GM18498 (cell line): ENCODE measurements around the gene VWA8.
"Not testable (repeated sequence)": the region's sequence is repeated elsewhere in the genome, so short reads cannot be mapped to it uniquely, and the experiment has no call there.

ENCODE experiments used
- ATAC-seq: cut with Tn5 transposase; IDR thresholded peaks from one replicate; pipeline ENCODE4 v1.9.1; 2021; ENCODE audit warnings: mild to moderate bottlenecking, moderate library complexity; ENCODE audit not compliant: unreplicated experiment

The VWA8 gene

DNA sequence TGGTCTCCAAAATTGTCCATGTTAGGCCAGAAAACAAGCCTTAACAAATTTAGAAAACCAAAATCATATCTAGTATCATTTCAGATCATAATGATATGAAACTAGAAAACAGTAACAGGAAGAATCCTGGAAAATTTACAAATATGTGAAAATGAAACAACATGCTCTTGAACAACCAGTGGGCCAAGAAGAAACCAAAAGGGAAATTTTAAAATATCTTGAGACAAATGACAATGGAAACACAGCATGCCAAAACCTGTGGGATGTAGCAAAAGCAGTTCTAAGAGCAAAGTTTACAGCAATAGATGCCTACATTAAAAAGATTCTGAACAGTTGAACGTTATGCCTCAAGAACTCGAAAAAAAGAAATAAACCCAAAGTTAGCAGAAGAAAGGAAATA, 32.6 kb downstream of the VWA8 start:
- ATAC-seq, result no peak

DNA sequence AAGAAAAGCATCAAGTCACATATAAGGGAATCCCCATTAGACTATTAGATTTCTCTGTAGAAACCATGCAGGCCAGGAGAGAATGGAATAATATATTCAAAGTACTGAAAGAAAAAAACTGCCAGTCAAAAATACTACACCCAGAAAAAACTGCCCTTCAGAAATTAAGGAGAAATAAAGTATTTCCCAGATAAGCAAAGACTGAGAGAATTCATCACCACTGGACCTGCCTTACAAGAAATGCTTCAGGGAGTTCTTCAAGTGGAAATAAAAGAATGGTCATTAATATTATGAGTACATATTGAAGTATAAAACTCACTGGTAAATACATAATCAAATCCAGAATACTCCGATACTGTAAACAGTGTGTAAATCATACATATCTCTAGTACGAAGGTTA, 35.9 kb downstream of the VWA8 start:
- ATAC-seq, result no peak

DNA sequence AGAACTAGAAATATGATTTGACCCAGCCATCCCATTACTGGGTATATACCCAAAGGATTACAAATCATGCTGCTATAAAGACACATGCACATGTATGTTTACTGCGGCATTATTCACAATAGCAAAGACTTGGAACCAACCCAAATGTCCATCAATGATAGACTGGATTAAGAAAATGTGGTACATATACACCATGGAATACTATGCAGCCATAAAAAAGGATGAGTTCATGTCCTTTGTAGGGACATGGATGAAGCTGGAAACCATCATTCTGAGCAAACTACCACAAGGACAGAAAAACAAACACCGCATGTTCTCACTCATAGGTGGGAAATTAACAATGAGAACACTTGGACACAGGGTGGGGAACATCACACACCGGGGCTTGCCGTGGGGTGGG, 38.0 kb downstream of the VWA8 start:
- not testable (repeated sequence) for ATAC-seq

DNA sequence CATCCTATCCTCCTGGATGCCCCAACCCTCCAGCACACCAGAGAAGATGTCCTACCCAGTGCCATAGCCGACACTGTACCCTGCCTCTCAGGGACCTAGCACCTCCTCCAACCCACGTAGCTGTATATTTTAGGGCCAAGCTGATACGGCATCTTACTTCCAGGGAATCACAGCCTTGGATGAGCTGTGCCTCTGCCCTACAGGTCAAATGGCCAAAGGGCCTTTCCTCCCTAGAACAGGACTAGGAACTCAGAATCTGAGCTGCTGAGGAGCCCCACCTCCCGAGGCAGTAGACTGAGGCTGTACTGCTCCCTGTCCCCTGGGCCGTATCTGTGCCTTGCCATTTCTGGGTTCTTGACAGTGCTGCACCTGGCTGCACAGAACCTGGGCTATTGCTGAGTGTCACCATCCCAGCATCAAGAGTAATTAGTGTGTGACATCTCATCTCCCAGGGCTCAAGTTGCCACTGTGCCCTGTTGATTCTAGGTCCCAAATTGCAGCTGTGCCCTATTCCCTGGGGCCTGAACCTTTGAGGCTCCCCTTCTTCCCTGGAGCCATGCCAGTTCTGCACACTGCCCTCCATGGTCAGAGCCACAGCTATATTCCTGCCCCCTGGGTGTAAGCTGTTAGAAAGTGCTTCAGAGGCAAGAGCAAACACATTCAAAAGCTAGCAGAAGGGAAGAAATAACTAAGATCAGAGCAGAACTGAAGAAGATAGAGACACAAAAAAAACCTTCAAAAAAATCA, 41.0 kb downstream of the VWA8 start:
- ATAC-seq, result no peak

DNA sequence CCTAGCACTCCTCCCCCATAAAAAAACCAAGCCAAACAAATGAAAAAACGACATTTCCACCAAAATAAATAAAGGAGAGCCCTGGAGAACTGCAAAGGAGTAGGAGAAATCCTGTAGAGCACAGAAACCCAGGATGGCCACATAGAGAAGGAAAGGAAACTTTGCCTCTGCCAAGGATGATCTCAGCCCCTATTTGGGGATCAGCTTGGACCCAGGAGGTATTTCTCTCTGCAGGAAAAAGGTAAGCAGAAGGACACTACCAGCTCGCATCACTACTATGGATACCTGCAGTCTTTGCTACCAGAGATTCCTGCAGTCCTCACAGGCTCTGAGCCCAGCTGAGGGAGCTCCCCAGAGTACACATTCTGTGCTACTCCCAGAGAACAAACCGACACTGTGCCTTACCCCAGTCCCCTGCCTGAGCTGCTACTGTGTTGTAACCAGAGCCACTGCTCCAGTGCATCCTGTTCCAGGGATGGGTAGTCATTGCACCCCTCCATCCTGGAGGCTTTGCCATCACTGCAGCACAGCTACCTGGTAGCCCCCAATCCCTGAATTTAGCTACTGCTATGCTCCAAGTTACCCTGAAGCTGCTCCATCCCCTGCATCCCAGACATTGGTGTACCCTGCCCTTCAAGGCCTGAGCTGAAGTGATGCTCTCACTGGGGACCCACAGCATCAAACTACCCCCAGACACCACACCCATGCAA, 41.7 kb downstream of the VWA8 start:
- ATAC-seq, result no peak

DNA sequence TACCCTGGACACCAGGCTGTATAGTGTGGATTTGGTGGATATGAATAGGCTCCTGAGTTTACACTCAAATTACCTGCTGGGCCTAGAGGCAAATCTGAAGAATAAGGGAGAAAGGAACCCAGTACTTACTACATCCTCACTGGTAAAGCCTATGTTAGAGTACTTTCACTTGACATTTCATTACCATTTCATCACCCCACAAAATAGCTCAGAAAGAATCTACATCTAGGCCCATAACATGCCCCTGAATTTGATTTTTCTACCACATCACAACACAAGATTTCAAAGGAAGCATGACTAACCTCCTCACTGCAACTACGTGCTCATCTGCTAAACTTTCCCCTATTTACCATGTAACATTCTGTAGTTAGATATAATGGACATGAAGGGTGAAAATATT, 43.3 kb downstream of the VWA8 start:
- no peak for ATAC-seq

DNA sequence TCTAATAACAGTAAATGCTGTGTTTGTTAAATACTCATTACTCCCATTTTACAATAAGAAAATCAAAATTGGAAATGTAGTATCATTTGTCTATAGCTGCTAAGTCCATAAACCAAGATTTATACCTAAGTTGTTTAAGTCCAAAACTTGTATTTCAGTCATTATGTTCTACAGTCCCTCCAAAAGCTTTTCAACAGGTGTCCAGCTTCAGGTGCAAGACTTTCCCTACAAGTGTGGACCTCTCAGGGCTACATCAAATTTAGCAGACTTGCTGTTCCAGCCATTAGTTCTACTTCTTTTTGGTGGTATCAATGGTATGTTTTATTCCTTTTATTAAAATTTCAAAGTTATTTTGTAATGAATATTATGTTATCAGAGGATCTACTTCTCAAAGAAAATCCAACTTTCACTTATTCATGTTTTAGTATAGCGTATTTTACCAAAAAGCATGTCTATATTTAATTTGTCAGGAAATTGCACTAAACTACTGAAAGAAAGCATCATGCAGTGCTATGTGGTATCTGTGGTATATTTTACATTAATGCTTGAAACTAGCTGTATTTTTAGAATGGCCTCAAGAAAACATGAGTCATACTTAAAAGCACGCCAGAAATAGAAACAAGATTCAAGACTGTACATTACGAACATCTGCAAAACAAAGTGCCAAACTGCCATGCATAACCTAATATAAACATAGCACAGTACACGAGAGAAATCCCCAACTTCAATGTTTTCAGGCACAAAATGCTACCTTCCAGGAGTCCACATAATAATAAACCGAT, 44.5 kb downstream of the VWA8 start:
- ATAC-seq, result peak; percentile 95

DNA sequence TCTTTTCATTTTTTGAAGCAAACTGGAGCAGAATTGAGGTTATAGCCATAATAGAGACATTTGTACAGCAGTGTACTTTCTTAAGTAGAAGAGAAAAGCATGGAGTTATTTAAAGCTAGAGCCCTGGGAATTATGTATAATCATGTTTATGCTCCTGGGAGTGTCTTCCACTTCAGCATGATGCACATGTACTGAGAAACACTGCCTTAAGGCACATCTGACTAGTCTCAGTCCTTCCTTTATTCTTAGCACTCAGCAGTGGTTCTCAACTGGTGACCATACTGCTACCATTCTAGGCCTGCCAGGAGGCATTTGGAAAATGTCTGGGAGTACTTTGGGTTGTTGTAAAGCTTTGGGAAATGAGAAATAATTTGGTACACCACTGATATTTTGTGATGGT, 45.8 kb downstream of the VWA8 start:
- ATAC-seq, result no peak

DNA sequence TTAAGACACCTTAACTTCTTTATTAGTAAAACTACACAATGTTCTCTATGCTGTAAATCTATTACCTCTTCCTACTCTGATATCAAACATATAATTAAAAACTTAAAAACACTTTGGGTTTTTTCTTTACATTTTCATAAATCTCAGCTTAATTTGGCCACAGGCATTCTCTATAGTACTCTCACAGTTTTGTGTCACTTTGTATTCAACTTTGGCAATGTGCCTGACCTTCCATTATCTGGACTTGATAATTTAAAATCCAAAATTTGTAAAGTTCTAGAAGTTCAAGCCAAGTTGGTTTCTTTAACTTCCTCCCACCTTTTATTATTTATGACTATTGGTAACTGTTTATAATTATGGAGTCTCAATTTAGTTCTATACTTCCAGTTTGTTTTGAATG, 46.4 kb downstream of the VWA8 start:
- ATAC-seq, result no peak

DNA sequence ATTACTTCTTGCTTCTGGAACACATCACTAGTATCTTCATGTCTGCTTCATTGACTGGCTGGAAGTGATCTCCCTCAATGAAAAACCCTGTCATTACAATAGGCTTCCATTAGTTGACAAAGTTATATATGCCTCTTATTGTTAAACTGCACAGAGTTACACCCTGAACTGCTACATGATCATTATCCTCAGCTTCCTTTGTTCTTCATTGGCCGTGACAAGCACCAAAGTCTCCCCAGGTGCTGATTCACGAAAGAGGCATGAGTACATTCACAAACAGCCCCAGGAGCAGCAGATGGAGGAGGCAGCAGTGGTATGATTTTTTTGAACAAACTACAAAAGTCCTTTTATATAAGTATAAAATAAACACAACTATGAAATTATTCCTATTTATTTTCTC, 51.4 kb downstream of the VWA8 start:
- ATAC-seq, result no peak

DNA sequence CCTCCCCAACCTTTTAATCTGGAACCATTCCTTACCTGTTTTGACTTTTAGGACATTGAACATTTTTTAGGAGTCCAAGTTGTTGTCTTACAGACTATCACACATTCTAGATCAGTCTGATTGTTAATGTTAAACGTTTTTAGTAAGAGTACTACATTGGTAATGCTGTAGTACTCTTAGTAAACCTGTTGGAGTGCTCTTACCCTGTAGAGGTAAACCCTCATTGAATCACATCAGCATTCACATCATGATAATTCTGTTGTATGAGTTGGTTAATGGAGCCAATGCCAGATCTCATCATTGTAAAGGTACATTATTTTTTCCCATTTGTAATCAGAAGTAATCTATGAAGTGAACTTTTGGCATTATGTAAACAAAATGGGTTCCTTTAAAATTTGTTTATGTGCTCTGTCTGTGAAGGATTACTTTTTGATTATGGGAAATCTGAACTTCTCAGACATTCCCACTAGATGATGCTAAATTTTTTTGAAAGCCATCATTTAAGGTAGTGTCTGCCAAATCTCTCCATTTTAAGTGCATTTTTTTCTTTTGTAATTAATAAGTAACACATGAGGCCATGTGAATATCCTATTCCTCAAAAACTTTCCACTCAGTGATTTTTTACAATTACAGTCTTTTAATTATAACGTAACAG, 55.2 kb downstream of the VWA8 start:
- peak; percentile 87 for ATAC-seq

DNA sequence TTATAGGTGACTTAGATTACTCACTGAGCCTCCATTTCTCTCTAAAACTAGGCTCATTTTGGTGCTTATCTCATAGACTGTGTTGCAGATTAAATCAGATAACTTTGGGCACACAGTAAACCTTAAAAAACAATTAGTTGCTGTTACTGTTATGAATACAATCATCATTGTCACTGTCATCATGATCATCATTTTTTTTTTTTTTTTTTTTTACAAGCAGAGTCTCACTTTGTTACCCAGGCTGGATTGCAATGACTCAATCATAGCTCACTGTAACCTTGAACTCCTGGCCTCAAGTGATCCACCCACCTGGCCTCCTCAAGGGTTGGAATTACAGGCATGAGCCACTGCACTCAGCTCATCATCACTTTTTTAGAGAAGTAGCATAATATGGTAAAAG, 60.0 kb downstream of the VWA8 start:
- ATAC-seq, result no peak

DNA sequence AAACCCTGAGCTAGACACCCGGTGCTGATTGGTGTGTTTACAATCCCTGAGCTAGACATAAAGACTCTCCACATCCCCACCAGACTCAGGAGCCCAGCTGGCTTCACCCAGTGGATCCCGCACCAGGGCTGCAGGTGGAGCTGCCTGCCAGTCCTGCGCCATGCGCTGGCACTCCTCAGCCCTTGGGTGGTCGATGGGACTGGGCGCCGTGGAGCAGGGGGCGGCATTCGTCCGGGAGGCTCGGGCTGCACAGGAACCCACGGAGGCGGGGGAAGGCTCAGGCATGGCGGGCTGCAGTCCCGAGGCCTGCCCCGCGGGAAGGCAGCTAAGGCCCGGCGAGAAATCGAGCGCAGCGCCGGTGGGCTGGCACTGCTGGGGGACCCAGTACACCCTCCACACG, 62.5 kb downstream of the VWA8 start:
- not testable (repeated sequence) for ATAC-seq

DNA sequence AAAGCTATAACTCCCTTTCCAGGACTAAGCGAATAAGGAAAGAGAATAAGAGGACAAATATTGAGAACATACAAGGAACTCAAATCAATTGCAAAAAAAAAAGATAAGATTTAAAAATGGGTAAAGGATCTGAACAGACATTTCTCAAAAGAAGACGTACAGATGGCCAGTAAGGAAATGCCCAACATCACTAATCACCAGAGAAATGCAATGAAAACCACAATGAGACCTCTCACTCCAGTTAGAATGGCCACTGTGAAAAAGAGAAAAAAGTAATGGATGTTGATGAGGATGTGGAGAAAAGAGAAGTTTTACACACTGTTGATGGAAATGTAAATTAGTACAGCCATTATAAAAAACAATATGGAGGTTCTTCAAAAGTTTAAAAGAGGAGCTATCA, 63.8 kb downstream of the VWA8 start:
- no peak for ATAC-seq

DNA sequence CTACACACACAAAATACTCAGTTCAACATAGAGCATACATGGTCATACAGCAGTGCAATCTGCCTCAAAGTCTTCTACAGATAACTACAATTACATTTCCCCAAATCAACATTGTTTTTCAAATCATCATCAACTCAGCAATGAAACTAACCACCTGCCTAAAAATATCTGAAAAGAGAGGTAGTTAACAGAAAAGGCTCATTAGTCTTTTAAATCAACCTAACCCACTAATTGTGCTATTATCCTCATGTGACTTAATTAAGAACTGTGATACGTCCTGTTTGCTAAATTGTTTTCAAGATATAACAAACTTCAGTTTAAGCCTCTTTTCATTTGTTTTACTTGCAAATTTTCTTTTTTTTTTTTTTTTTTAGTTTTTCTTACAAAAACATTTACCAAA, 65.4 kb downstream of the VWA8 start:
- no peak for ATAC-seq

DNA sequence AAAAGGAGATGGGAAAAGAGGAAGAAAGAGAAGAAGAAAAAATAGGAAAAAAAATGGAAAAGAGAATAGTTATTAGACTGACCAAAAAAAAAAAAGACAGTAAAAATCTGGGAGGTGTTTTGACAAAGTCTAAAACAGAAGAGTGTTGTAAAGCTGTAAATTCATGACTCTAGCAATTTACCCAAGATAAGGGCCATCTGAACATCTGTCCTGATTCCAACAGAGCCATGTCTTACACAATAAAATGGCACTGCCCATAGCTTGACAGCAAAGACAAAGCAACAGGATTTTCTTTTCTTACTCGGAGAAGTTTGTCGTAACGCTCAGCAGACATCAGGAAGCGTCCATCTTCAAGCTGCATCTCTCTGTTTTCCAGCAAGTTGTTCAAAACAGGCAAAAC, 69.8 kb downstream of the VWA8 start:
- no peak for ATAC-seq

DNA sequence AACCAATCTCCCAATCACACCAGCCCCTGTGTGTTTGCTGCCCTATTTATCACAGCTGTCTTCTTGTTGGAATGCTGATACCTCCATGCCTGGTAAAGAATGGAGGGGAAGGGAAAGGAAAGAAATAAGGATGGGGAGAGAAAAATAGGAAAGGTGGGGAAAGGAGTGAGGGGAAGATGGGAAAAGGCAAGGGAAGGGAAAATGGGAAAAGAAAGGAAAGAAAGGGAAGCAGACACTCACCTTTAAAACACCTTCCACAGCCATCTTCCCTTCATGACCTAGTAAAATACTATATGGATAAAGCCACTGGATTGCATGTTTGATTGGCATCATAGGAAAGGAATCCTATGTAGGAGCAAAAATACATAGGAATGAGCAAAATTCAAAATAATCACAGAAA, 77.8 kb downstream of the VWA8 start:
- ATAC-seq, result no peak

DNA sequence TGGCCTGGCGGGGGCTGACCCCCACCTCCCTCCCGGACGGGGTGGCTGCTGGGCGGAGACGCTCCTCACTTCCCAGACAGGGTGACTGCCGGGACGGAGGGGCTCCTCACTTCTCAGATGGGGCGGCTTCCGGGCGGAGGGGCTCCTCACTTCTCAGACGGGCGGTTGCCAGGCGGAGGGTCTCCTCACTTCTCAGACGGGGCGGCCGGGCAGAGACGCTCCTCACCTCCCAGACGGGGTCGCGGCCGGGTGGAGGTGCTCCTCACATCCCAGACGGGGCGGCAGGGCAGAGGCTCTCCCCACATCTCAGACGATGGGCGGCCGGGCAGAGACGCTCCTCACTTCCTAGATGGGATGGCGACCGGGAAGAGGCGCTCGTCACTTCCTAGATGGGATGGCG, 79.0 kb downstream of the VWA8 start:
- not testable (repeated sequence) for ATAC-seq

DNA sequence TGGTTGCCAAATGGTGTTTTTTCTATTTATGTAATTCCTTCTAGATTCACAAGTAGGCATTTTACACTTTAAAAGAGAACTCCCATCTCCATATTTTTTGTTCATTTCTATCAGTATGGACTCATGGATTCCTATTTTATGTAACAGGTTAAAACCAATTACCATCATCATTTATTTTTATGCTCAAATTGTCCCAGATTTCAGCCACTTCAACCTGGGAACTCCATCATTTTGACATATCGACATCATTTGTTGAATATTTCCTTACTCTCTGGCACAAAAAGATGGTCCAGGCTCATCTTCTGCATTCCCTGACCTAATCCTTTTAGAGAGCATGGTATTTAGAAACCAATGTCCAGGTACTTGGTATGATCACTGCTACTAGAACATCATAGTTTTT, 79.9 kb downstream of the VWA8 start:
- ATAC-seq, result no peak

DNA sequence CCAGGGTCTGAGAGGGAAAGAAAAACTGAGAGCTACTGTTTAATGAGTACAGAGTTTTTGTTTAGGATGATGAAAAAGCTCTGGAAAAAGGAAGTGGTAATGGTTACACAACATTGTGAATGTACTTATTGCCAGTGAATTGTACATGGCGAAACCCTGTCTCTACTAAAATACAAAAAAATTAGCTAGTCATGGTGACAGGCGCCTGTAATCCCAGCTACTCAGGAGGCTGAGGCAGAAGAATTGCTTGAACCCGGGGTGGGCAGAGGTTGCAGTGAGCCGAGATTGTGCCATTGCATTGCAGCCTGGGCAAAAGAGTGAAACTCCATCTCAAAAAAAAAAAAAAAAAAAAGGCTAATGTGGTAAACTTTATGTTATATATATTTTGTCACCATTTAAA, 96.3 kb downstream of the VWA8 start:
- ATAC-seq, result no peak

DNA sequence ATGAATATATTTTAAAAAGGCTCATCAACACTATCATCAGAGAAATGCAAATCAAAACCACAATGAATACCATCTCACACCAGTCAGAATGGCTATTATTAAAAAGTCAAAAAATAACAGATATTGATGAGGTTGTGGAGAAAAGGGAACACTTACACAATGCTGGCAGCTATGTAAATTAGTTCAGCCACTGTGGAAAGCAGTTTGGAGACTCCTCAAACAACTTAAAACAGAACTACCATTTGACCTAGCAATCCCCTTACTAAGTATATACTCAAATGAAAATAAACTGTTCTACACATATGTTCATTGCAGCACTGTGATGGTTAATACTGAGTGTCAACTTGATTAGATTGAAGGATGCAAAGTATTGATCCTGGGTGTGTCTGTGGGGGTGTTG, 98.2 kb downstream of the VWA8 start:
- ATAC-seq, result not testable (repeated sequence)
